Chondrocyte (in vitro differentiated cells): Measurements from ENCODE around the gene TBC1D19. TPM values are rescaled to one million over a fixed set of nuclear protein-coding genes. Genes with fewer than 3 reads are reported as not detected.

Experiments
- DNase-seq: peaks from one replicate; pipeline ENCODE4 v3.0.0; 2021; ENCODE audit warnings: mixed read lengths, low spot score
- H3K27ac Mint-ChIP-seq: one replicate; pipeline ENCODE4 v1.8.0; 2021; ENCODE audit warnings: mild to moderate bottlenecking, moderate library complexity, mixed read lengths; ENCODE audit not compliant: unreplicated experiment
- H3K27me3 Mint-ChIP-seq: 2 replicates; pipeline ENCODE4 v1.8.0; 2021; ENCODE audit warnings: low read depth, mixed read lengths
- H3K36me3 Mint-ChIP-seq: 2 replicates; pipeline ENCODE4 v1.8.0; 2021; ENCODE audit warnings: low read depth, mixed read lengths
- H3K4me1 Mint-ChIP-seq: 2 replicates; pipeline ENCODE4 v1.8.0; 2021; ENCODE audit warnings: low read depth, mild to moderate bottlenecking, mixed read lengths
- H3K4me3 Mint-ChIP-seq: one replicate; pipeline ENCODE4 v1.8.0; 2021; ENCODE audit warnings: mild to moderate bottlenecking, moderate library complexity, mixed read lengths; ENCODE audit not compliant: unreplicated experiment
- H3K9me3 Mint-ChIP-seq: 2 replicates; pipeline ENCODE4 v1.8.0; 2021; ENCODE audit warnings: low read depth, mixed read lengths
- total RNA-seq: library from RNA; stranded (reverse); gene quantifications from 3 replicates; pipeline ENCODE4 v1.2.1, GENCODE V29; 2021
- TF ChIP-seq, protein P1 (sequence below): fragments of 200-600 bp; sonication (generic); IDR thresholded peaks from 2 replicates; pipeline ENCODE4 v1.5.0; 2021; ENCODE audit warnings: antibody characterized with exemption, mild to moderate bottlenecking, moderate library complexity

The TBC1D19 gene
- total RNA-seq, 1 donor from 2014 or later = 12.4 TPM

DNA sequence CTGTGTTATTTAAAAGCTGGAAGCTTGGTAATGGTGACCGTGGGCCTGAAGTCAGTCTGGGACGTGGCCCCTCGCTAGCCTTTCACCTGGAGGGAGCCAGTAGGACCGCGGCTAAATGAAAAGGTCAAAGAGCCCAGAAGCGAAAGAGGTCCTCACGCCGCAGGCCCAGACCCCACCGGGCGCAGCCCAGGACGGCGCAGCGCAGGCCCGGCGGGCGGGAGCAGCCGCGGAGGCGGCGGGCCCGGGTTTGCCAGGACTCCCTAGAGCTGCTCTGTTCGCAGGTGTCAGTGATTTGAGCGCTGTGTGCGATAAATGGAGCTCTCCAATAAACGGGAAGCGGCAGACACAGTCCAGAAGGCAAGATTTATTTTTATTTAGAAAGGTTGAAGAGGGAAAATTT is 220.6 kb downstream of the TBC1D19 start:
- peaks cover 2% of the 10 kb centered on the region for H3K4me1 Mint-ChIP-seq
- no peaks in the 10 kb centered on the region for H3K27me3 Mint-ChIP-seq
- no peak overlapping the region for H3K27ac Mint-ChIP-seq
- H3K9me3 Mint-ChIP-seq = peaks cover 2% of the 10 kb centered on the region
- H3K4me3 Mint-ChIP-seq = no peak overlapping the region
- TF ChIP-seq, protein P1, sequence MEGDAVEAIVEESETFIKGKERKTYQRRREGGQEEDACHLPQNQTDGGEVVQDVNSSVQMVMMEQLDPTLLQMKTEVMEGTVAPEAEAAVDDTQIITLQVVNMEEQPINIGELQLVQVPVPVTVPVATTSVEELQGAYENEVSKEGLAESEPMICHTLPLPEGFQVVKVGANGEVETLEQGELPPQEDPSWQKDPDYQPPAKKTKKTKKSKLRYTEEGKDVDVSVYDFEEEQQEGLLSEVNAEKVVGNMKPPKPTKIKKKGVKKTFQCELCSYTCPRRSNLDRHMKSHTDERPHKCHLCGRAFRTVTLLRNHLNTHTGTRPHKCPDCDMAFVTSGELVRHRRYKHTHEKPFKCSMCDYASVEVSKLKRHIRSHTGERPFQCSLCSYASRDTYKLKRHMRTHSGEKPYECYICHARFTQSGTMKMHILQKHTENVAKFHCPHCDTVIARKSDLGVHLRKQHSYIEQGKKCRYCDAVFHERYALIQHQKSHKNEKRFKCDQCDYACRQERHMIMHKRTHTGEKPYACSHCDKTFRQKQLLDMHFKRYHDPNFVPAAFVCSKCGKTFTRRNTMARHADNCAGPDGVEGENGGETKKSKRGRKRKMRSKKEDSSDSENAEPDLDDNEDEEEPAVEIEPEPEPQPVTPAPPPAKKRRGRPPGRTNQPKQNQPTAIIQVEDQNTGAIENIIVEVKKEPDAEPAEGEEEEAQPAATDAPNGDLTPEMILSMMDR = no peak
- H3K36me3 Mint-ChIP-seq = no peaks in the 10 kb centered on the region
- DNase-seq = no peak

DNA sequence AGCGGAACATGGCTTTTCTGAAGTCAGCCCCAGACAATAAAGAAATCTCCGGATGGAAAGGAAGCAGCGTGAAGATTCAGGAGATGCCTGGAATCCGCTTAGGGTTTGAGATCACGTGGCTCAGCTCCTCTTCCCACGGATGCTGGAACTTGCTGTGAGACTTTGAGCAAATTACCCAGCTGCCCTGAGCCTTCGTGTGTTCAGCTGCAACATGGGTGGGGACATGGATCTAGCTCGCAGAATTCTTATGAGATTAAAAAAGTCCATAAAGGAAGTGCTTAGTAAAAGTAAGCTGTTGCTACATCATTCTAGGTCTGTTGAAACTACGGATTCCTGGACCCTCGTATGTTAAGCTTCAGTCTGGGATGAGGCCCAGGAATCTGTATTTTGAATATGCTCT is 221.0 kb downstream of the TBC1D19 start:
- H3K4me1 Mint-ChIP-seq = peaks cover 2% of the 10 kb centered on the region
- no peaks in the 10 kb centered on the region for H3K27me3 Mint-ChIP-seq
- H3K4me3 Mint-ChIP-seq = no peak overlapping the region
- H3K27ac Mint-ChIP-seq = no peak overlapping the region
- no peaks in the 10 kb centered on the region for H3K9me3 Mint-ChIP-seq
- no peak for DNase-seq
- TF ChIP-seq, protein P1 = no peak
- H3K36me3 Mint-ChIP-seq = no peaks in the 10 kb centered on the region

Other genes starting within 250 kb of the TBC1D19 start
- not detected in 3 replicates for gene CCKAR, start 93.6 kb upstream of the TBC1D19 start, total RNA-seq